Panc1 (cell line): ENCODE data around the gene NVL. TPM values are rescaled to one million over a fixed set of nuclear protein-coding genes. Genes with fewer than 3 reads are reported as not detected.

Source experiments
- ATAC-seq: fragments of 200-7000 bp; cut with Tn5 transposase; 2 replicates; pipeline ENCODE4 v1.9.1; 2020; ENCODE audit warnings: mild to moderate bottlenecking, moderate library complexity
- BruUV-seq: library from RNA; stranded (reverse); fragments of 400-500 nt; replicated peaks from 2 replicates; lab custom pipeline; 2021; lab: Mats Ljungman, UMichigan
- CTCF ChIA-PET: fragments of 300-600 bp; sonication (Branson Sonifier 250); formaldehyde crosslinking; loops from one replicate; lab custom pipeline; 2022; ENCODE audit warnings: antibody characterized with exemption; lab: Charles Lee
- POLR2A ChIA-PET: fragments of 300-600 bp; sonication (Branson Sonifier 250); formaldehyde crosslinking; loops from one replicate; lab custom pipeline; 2022; ENCODE audit warnings: antibody characterized with exemption; lab: Charles Lee
- DNase-seq: peaks from one replicate; pipeline ENCODE4 v3.0.0-alpha.2; 2010; ENCODE audit warnings: low read depth, low spot score
- H3K27ac ChIP-seq: 2 replicates; pipeline ENCODE4 v1.5.1; 2011; ENCODE audit warnings: mild to moderate bottlenecking, low read length, inconsistent platforms
- H3K27me3 ChIP-seq: fragments of 200-500 bp; sonication (Bioruptor generic); 2 replicates; pipeline ENCODE4 v1.6.0; 2014; ENCODE audit warnings: low read length, inconsistent platforms; ENCODE audit not compliant: control insufficient read depth, insufficient read depth
- H3K36me3 ChIP-seq: fragments of 200-500 bp; sonication (Bioruptor generic); 2 replicates; pipeline ENCODE4 v1.5.1; 2014; ENCODE audit warnings: inconsistent platforms, mild to moderate bottlenecking, low read length, moderate library complexity; ENCODE audit not compliant: control insufficient read depth, insufficient read depth
- H3K4me1 ChIP-seq: 2 replicates; pipeline ENCODE4 v1.5.1; 2011; ENCODE audit warnings: inconsistent platforms, mild to moderate bottlenecking, low read length, moderate library complexity; ENCODE audit not compliant: control insufficient read depth, insufficient read depth
- H3K4me3 ChIP-seq, 2 experiments: 2 replicates each; pipeline ENCODE4 v1.5.1; 2011 to 2012; ENCODE audit warnings: low read depth in 2 of 2, low read length in 2 of 2, mild to moderate bottlenecking in 2 of 2, inconsistent platforms in 1 of 2, moderate library complexity in 1 of 2
- H3K9me3 ChIP-seq: fragments of 200-500 bp; sonication (Bioruptor generic); 2 replicates; pipeline ENCODE4 v1.5.1; 2014; ENCODE audit warnings: low read depth, mild to moderate bottlenecking, inconsistent platforms, low read length, moderate library complexity; ENCODE audit not compliant: control insufficient read depth, insufficient read depth
- CTCF ChIP-seq: fragments of 450-650 bp; IDR thresholded peaks from 2 replicates; pipeline ENCODE4 v1.5.1; 2017; ENCODE audit warnings: mild to moderate bottlenecking
- POLR2AphosphoS5 ChIP-seq: IDR thresholded peaks from 2 replicates; pipeline ENCODE4 v1.6.1; 2012; ENCODE audit warnings: mild to moderate bottlenecking, low read depth, low read length, moderate library complexity
- SIN3A ChIP-seq: IDR thresholded peaks from 2 replicates; pipeline ENCODE4 v1.6.1; 2012; ENCODE audit warnings: low read depth, mild to moderate bottlenecking, low read length, moderate library complexity, borderline replicate concordance; ENCODE audit not compliant: insufficient read depth
- TCF7L2 ChIP-seq: IDR thresholded peaks from 2 replicates; pipeline ENCODE4 v1.6.1; 2011; ENCODE audit warnings: mild to moderate bottlenecking, low read depth, low read length, inconsistent platforms
- in situ Hi-C: cut with HindIII; loops from 2 replicates; pipeline ENCODE4 v1.10.0; 2016; ENCODE audit warnings: low sequenced_read_pairs, low pct_unique_long_range_greater_than_20kb
- intact Hi-C: fragments of 100-400 bp; cut with micrococcal nuclease; formaldehyde crosslinking; loops from one replicate; pipeline ENCODE4 v1.10.0; 2022; ENCODE audit not compliant: unreplicated experiment
- total RNA-seq: library from RNA; stranded (reverse); gene quantifications from one replicate; pipeline ENCODE4 v1.2.1, GENCODE V29; 2021; ENCODE audit not compliant: unreplicated experiment
- TF ChIP-seq, protein P1 (sequence below), 2 experiments: IDR thresholded peaks; 2 replicates each; pipeline ENCODE4 v1.6.1; 2011 to 2012; ENCODE audit warnings: low read depth in 2 of 2, control low read depth in 1 of 2, low read length in 1 of 2, mild to moderate bottlenecking in 1 of 2, moderate library complexity in 1 of 2; ENCODE audit not compliant: insufficient read depth in 1 of 2

Gene NVL
- total RNA-seq, 1 experiment from 2014 or later: 25.0 TPM

DNA sequence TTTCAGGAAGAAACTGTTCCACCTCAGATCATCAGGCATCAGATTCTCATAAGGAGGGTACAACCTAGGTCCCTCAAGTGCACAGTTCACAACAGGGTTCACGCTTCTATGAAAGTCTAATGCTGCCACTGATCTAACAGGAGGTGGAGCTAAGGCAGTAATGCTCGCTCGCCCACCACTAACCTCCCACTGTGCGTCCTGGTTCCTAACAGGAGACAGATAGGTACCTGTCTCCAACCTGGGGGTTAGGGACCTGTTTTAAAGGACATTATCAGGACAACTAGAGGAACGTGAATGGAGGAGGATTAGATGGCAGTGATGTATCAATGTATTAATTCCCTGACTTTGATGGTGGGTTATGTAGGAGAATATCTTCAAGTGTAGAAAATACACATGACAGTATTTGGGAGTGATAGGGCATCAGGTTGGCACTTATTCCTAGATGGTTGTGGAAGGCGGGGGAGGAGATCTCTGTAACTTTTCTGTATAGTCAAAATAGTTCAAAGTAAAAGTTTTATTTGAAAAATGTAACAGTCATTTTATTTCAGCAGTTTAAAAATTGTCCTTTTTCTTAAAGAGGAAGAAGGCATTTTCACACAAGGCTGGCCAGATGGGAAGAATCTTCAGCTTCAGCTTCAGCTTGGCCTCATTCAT is 103.0 kb downstream of the NVL start:
- H3K27ac ChIP-seq: no peak overlapping the region
- CTCF ChIA-PET: no interaction called here
- DNase-seq (no peak), ATAC-seq (no peak)
- in situ Hi-C loops (no loop called here), intact Hi-C loops (no loop called here)
- POLR2A ChIA-PET: no interaction called here
- 0 out of 2 replicates have a peak, but pooled peaks cover 3% of the 10 kb centered on the region for H3K36me3 ChIP-seq
- H3K27me3 ChIP-seq: no peaks in the 10 kb centered on the region
- TF ChIP-seq TCF7L2 (no peak), POLR2AphosphoS5 (no peak), CTCF (no peak), SIN3A (no peak)
- TF ChIP-seq, protein P1, sequence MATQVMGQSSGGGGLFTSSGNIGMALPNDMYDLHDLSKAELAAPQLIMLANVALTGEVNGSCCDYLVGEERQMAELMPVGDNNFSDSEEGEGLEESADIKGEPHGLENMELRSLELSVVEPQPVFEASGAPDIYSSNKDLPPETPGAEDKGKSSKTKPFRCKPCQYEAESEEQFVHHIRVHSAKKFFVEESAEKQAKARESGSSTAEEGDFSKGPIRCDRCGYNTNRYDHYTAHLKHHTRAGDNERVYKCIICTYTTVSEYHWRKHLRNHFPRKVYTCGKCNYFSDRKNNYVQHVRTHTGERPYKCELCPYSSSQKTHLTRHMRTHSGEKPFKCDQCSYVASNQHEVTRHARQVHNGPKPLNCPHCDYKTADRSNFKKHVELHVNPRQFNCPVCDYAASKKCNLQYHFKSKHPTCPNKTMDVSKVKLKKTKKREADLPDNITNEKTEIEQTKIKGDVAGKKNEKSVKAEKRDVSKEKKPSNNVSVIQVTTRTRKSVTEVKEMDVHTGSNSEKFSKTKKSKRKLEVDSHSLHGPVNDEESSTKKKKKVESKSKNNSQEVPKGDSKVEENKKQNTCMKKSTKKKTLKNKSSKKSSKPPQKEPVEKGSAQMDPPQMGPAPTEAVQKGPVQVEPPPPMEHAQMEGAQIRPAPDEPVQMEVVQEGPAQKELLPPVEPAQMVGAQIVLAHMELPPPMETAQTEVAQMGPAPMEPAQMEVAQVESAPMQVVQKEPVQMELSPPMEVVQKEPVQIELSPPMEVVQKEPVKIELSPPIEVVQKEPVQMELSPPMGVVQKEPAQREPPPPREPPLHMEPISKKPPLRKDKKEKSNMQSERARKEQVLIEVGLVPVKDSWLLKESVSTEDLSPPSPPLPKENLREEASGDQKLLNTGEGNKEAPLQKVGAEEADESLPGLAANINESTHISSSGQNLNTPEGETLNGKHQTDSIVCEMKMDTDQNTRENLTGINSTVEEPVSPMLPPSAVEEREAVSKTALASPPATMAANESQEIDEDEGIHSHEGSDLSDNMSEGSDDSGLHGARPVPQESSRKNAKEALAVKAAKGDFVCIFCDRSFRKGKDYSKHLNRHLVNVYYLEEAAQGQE (IDR thresholded peaks at IDR 0.05; ENCODE audit: insufficient read depth in 1 of 2, low read depth in 2 of 2, low read length in 1 of 2): no peak
- no peaks in the 10 kb centered on the region for H3K4me1 ChIP-seq
- BruUV-seq: no TSS peak
- no peaks in the 10 kb centered on the region for H3K9me3 ChIP-seq
- H3K4me3 ChIP-seq: no peak overlapping the region

- no peak overlapping the region for H3K4me3 ChIP-seq
- H3K27ac ChIP-seq: no peak overlapping the region
- H3K4me1 ChIP-seq: no peaks in the 10 kb centered on the region
- no peaks in the 10 kb centered on the region for H3K9me3 ChIP-seq
- ChIA-PET POLR2A (interaction anchor here (0.5 kb wide), 1 partner anchor 37 kb away, joined by 3 read pairs; no protein-coding TSS in a partner anchor), CTCF (no interaction called here)
- DNase-seq (peak; percentile 8), ATAC-seq (peak; percentile 40; the same call in 1 of the 2 replicates)
- TF ChIP-seq SIN3A (no peak), TCF7L2 (no peak), CTCF (no peak), POLR2AphosphoS5 (no peak)
- TF ChIP-seq, protein P1 (IDR thresholded peaks at IDR 0.05; ENCODE audit: insufficient read depth in 1 of 2, low read depth in 2 of 2, low read length in 1 of 2): no peak
- no peaks in the 10 kb centered on the region for H3K27me3 ChIP-seq
- in situ Hi-C loops: no loop called here
- intact Hi-C loops: no loop called here
- H3K36me3 ChIP-seq: 0 out of 2 replicates have a peak, but pooled peaks cover 3% of the 10 kb centered on the region
- no TSS peak for BruUV-seq
Measured at GRCh38 chr1:224223819-224224714, 105.9 kb downstream of the NVL start.
